Mesothelial cell of epicardium (in vitro differentiated cells): ENCODE results near the gene KIAA0825. TPM values are rescaled to one million over a fixed set of nuclear protein-coding genes. Genes with fewer than 3 reads are reported as not detected.

ENCODE experiments used
- DNase-seq, 2 experiments: peaks; one replicate each; pipeline ENCODE4 v3.0.0; 2021; ENCODE audit warnings: low spot score in 2 of 2; ENCODE audit not compliant: unreplicated experiment in 2 of 2
- H3K27ac Mint-ChIP-seq: 2 replicates; pipeline ENCODE4 v1.8.0; 2021; ENCODE audit warnings: mixed read lengths
- H3K27me3 Mint-ChIP-seq: 2 replicates; pipeline ENCODE4 v1.8.0; 2021; ENCODE audit warnings: low read depth, mixed read lengths
- H3K36me3 Mint-ChIP-seq: 2 replicates; pipeline ENCODE4 v1.8.0; 2021; ENCODE audit warnings: mixed read lengths
- H3K4me1 Mint-ChIP-seq: 2 replicates; pipeline ENCODE4 v1.8.0; 2021; ENCODE audit warnings: mixed read lengths
- H3K4me3 Mint-ChIP-seq: 2 replicates; pipeline ENCODE4 v1.8.0; 2021; ENCODE audit warnings: mild to moderate bottlenecking, moderate library complexity, mixed read lengths
- H3K9me3 Mint-ChIP-seq: 2 replicates; pipeline ENCODE4 v1.8.0; 2021; ENCODE audit warnings: mixed read lengths
- CTCF ChIP-seq: fragments of 200-600 bp; sonication (generic); IDR thresholded peaks from one replicate; pipeline ENCODE4 v1.5.0; 2021; ENCODE audit warnings: antibody characterized with exemption; ENCODE audit not compliant: unreplicated experiment
- total RNA-seq: library from RNA; stranded (reverse); gene quantifications from 3 replicates; pipeline ENCODE4 v1.2.1, GENCODE V29; 2021

KIAA0825 gene
- total RNA-seq, 1 donor from 2014 or later, result 5.4 TPM

- Mint-ChIP-seq H3K36me3 (no peaks in the 10 kb centered on the region), H3K27me3 (no peaks in the 10 kb centered on the region), H3K4me3 (no peak overlapping the region), H3K9me3 (no peaks in the 10 kb centered on the region), H3K27ac (no peak overlapping the region), H3K4me1 (peaks cover 23% of the 10 kb centered on the region)
- TF ChIP-seq CTCF, result no peak
- DNase-seq, result no peak
These were observed 176.3 kb downstream of the KIAA0825 start for GRCh38 chr5:94442076-94442475.

GRCh38 chr5:94440015-94440414, 178.4 kb downstream of the KIAA0825 start:
- DNase-seq, result no peak

GRCh38 chr5:94433397-94434163, 184.8 kb downstream of the KIAA0825 start:
- TF ChIP-seq CTCF, result no peak
- H3K4me1 Mint-ChIP-seq, result peaks cover 3% of the 10 kb centered on the region
- H3K27me3 Mint-ChIP-seq, result no peaks in the 10 kb centered on the region
- no peak overlapping the region for H3K4me3 Mint-ChIP-seq
- DNase-seq, result no peak
- H3K36me3 Mint-ChIP-seq, result peaks cover 9% of the 10 kb centered on the region
- no peak overlapping the region for H3K27ac Mint-ChIP-seq
- peaks cover 11% of the 10 kb centered on the region for H3K9me3 Mint-ChIP-seq

More at GRCh38 chr5:94440015-94440414, 178.4 kb downstream of the KIAA0825 start:
- peaks cover 6% of the 10 kb centered on the region for H3K36me3 Mint-ChIP-seq
- no peak overlapping the region for H3K27ac Mint-ChIP-seq
- peaks cover 23% of the 10 kb centered on the region for H3K4me1 Mint-ChIP-seq
- no peaks in the 10 kb centered on the region for H3K9me3 Mint-ChIP-seq
- no peaks in the 10 kb centered on the region for H3K27me3 Mint-ChIP-seq
- H3K4me3 Mint-ChIP-seq, result no peak overlapping the region
- no peak for TF ChIP-seq CTCF

- H3K4me1 Mint-ChIP-seq, result no peaks in the 10 kb centered on the region
These were observed 185.9 kb downstream of the KIAA0825 start for GRCh38 chr5:94432499-94432898.

GRCh38 chr5:94431696-94432095, 186.7 kb downstream of the KIAA0825 start:
- DNase-seq, result no peak

More at GRCh38 chr5:94432499-94432898, 185.9 kb downstream of the KIAA0825 start:
- no peaks in the 10 kb centered on the region for H3K27me3 Mint-ChIP-seq
- TF ChIP-seq CTCF, result no peak
- no peak for DNase-seq
- H3K4me3 Mint-ChIP-seq, result no peak overlapping the region
- peaks cover 11% of the 10 kb centered on the region for H3K36me3 Mint-ChIP-seq
- H3K9me3 Mint-ChIP-seq, result peaks cover 21% of the 10 kb centered on the region
- H3K27ac Mint-ChIP-seq, result no peak overlapping the region

More at GRCh38 chr5:94431696-94432095, 186.7 kb downstream of the KIAA0825 start:
- Mint-ChIP-seq H3K9me3 (peaks cover 21% of the 10 kb centered on the region), H3K4me1 (no peaks in the 10 kb centered on the region), H3K27ac (no peak overlapping the region), H3K4me3 (no peak overlapping the region), H3K27me3 (no peaks in the 10 kb centered on the region), H3K36me3 (peaks cover 11% of the 10 kb centered on the region)
- TF ChIP-seq CTCF, result no peak
